Caki2 (cell line): ENCODE measurements around the gene GFER. TPM values are rescaled to one million over a fixed set of nuclear protein-coding genes. Genes with fewer than 3 reads are reported as not detected.

Source experiments
- DNase-seq: peaks from one replicate; pipeline ENCODE4 v3.0.0-alpha.2; 2015; ENCODE audit warnings: low read depth
- in situ Hi-C: cut with HindIII; loops from 2 replicates; pipeline ENCODE4 v1.10.0; 2016; ENCODE audit warnings: low sequenced_read_pairs, low pct_unique_long_range_greater_than_20kb, mixed read lengths
- total RNA-seq: library from RNA; depleted of rRNA; stranded (reverse); fragments of >200 nt; shearing (Covaris generic); gene quantifications from 2 replicates; pipeline ENCODE4 v1.2.3, GENCODE V29; 2014; ENCODE audit warnings: low replicate concordance

GFER gene
- total RNA-seq, 1 experiment from 2014 or later: 55.9 TPM

GRCh38 chr16:1968146-1968953 is 15.6 kb upstream of the GFER start:
- in situ Hi-C loops: loop anchor here (10.0 kb wide), 1 partner anchor 104 kb away; no protein-coding TSS in a partner anchor
- no peak for DNase-seq

- DNase-seq: peak; percentile 96
- in situ Hi-C loops: no loop called here
Observed at GRCh38 chr16:1971796-1972489, 12.1 kb upstream of the GFER start, which contains the start of gene TBL3. Gene TBL3 (plus strand): TSS chr16:1972053. CDS start chr16:1972165, 112 bp downstream.

GRCh38 chr16:1972490-1972877 is 11.5 kb upstream of the GFER start:
- no peak for DNase-seq
- in situ Hi-C loops: no loop called here

- in situ Hi-C loops: no loop called here
- no peak for DNase-seq
Observed at GRCh38 chr16:1973461-1974156, 10.4 kb upstream of the GFER start.

GRCh38 chr16:1974157-1975070 is 9.6 kb upstream of the GFER start:
- no peak for DNase-seq
- in situ Hi-C loops: no loop called here

- DNase-seq: no peak
- in situ Hi-C loops: no loop called here
Observed at GRCh38 chr16:1975432-1976215, 8.4 kb upstream of the GFER start.

- no peak for DNase-seq
- in situ Hi-C loops: no loop called here
Observed at GRCh38 chr16:1976216-1976520, 7.8 kb upstream of the GFER start.

- DNase-seq: no peak
- in situ Hi-C loops: no loop called here
Observed at GRCh38 chr16:1976951-1977874, 6.8 kb upstream of the GFER start.

GRCh38 chr16:1977875-1978268 is 6.1 kb upstream of the GFER start:
- no peak for DNase-seq
- in situ Hi-C loops: no loop called here

- in situ Hi-C loops: no loop called here
- no peak for DNase-seq
Observed at GRCh38 chr16:1978476-1979120, 5.4 kb upstream of the GFER start.

GRCh38 chr16:1979271-1980029 is 4.5 kb upstream of the GFER start:
- in situ Hi-C loops: no loop called here
- no peak for DNase-seq

- no peak for DNase-seq
- in situ Hi-C loops: no loop called here
Observed at GRCh38 chr16:1980030-1980769, 3.8 kb upstream of the GFER start.

GRCh38 chr16:1980770-1981087 is 3.3 kb upstream of the GFER start:
- in situ Hi-C loops: no loop called here
- no peak for DNase-seq

- no peak for DNase-seq
- in situ Hi-C loops: no loop called here
Observed at GRCh38 chr16:1981398-1981836, 2.6 kb upstream of the GFER start, which contains the start of gene NOXO1. Gene NOXO1 (minus strand): TSS chr16:1981469. CDS start chr16:1981179, 290 bp downstream.

- no peak for DNase-seq
- in situ Hi-C loops: no loop called here
Observed at GRCh38 chr16:1982013-1982433, 2.0 kb upstream of the GFER start.
